Keratinocyte (primary cell): ENCODE results near the gene SNRPF. TPM values are rescaled to one million over a fixed set of nuclear protein-coding genes. Genes with fewer than 3 reads are reported as not detected.

Experiments
- DNase-seq: peaks from one replicate; pipeline ENCODE4 v3.0.0-alpha.2; 2011; ENCODE audit warnings: low read depth, missing footprints, low spot score
- FAIRE-seq: peaks from 2 replicates; lab custom pipeline; 2011; peaks lifted over from hg19 to GRCh38; lab: Jason Lieb, UNC
- H2AFZ ChIP-seq: 2 replicates; pipeline ENCODE4 v1.6.0; 2012; ENCODE audit warnings: low read length, control low read depth, inconsistent platforms; ENCODE audit not compliant: control insufficient read depth
- H3K27ac ChIP-seq: 2 replicates; pipeline ENCODE4 v1.5.1; 2011; ENCODE audit warnings: low read length; ENCODE audit not compliant: control insufficient read depth, insufficient read depth
- H3K27me3 ChIP-seq: 3 replicates; pipeline ENCODE4 v1.6.0; 2011; ENCODE audit warnings: low read length; ENCODE audit not compliant: control insufficient read depth, insufficient read depth; ENCODE audit errors: extremely low read depth
- H3K36me3 ChIP-seq, 2 experiments: 2 replicates in 1 of 2; 3 replicates in 1 of 2; pipeline ENCODE4 v1.5.1; 2011; ENCODE audit warnings: low read length in 2 of 2, mild to moderate bottlenecking in 1 of 2; ENCODE audit not compliant: control insufficient read depth in 2 of 2, insufficient read depth in 2 of 2; ENCODE audit errors: extremely low read depth in 1 of 2
- H3K4me1 ChIP-seq: 3 replicates; pipeline ENCODE4 v1.5.1; 2011; ENCODE audit warnings: low read length; ENCODE audit not compliant: control insufficient read depth, insufficient read depth; ENCODE audit errors: extremely low read depth
- H3K4me2 ChIP-seq: 3 replicates; pipeline ENCODE4 v1.6.0; 2011; ENCODE audit warnings: low read depth, low read length; ENCODE audit not compliant: control insufficient read depth, insufficient read depth; ENCODE audit errors: extremely low read depth
- H3K4me3 ChIP-seq, 3 experiments: fragments of 200-600 bp in 1 of 3; sonication (generic) in 1 of 3; 2 replicates in 2 of 3; 3 replicates in 1 of 3; pipeline ENCODE4 v1.5.1; 2011 to 2016; ENCODE audit warnings: low read length in 3 of 3, mild to moderate bottlenecking in 3 of 3, control low read depth in 2 of 3, inconsistent platforms in 1 of 3, low read depth in 1 of 3, mixed read lengths in 1 of 3, mixed run types in 1 of 3, moderate library complexity in 1 of 3; ENCODE audit not compliant: control insufficient read depth in 2 of 3, insufficient read depth in 2 of 3; ENCODE audit errors: extremely low read depth in 1 of 3
- H3K79me2 ChIP-seq: 2 replicates; pipeline ENCODE4 v1.6.0; 2012; ENCODE audit warnings: low read length; ENCODE audit not compliant: control insufficient read depth, insufficient read depth
- H3K9ac ChIP-seq: 3 replicates; pipeline ENCODE4 v1.6.0; 2011; ENCODE audit warnings: low read length; ENCODE audit not compliant: control insufficient read depth, insufficient read depth; ENCODE audit errors: extremely low read depth
- H3K9me1 ChIP-seq: 3 replicates; pipeline ENCODE4 v1.6.0; 2011; ENCODE audit warnings: low read length; ENCODE audit not compliant: control insufficient read depth, insufficient read depth; ENCODE audit errors: extremely low read depth
- H3K9me3 ChIP-seq: 2 replicates; pipeline ENCODE4 v1.5.1; 2012; ENCODE audit warnings: low read depth, low read length; ENCODE audit not compliant: control insufficient read depth
- H4K20me1 ChIP-seq: 3 replicates; pipeline ENCODE4 v1.6.0; 2011; ENCODE audit warnings: low read length; ENCODE audit not compliant: control insufficient read depth, insufficient read depth; ENCODE audit errors: extremely low read depth
- CTCF ChIP-seq, 3 experiments: IDR thresholded peaks in 1 of 3; conservative IDR thresholded peaks in 1 of 3; optimal IDR thresholded peaks in 1 of 3; 2 replicates in 2 of 3; 3 replicates in 1 of 3; pipeline versions ENCODE3 to v1.5.1; 2011; ENCODE audit warnings: low read length in 3 of 3, mild to moderate bottlenecking in 3 of 3, moderate library complexity in 2 of 3, control low read depth in 1 of 3, inconsistent platforms in 1 of 3; ENCODE audit not compliant: insufficient read depth in 2 of 3; ENCODE audit errors: extremely low read depth in 1 of 3
- EZH2 ChIP-seq: IDR thresholded peaks from one replicate; pipeline ENCODE4 v1.6.1; 2012; ENCODE audit warnings: inconsistent platforms, mild to moderate bottlenecking, low read length, moderate library complexity
- dilution Hi-C: fragments of 300-500 bp; cut with MboI; formaldehyde crosslinking; loops from one replicate; pipeline ENCODE4 v1.7.0; 2020; ENCODE audit warnings: low sequenced_read_pairs; ENCODE audit not compliant: extremely low pct_ligation_motif_present
- polyA plus RNA-seq, 5 experiments: library from polyadenylated mRNA; depleted of rRNA in 3 of 5; stranded (reverse) in 3 of 5; stranded (forward) in 1 of 5; unstranded in 1 of 5; fragments of >200 nt; gene quantifications; 1 replicate in 1 of 5; 2 replicates in 3 of 5; 3 replicates in 1 of 5; pipeline versions ENCODE4 v1.2.1 to v1.2.3, GENCODE V29; 2011 to 2012; ENCODE audit warnings: missing spikeins in 2 of 5, low read depth in 1 of 5, low replicate concordance in 1 of 5

The SNRPF gene
- polyA plus RNA-seq, 1 donor (not counting 4 experiments of a cell fraction or from before 2014, with no cell fraction given): 34.7 TPM

GRCh38 chr12:95882080-95882479 is 23.3 kb downstream of the SNRPF start:
- Histone ChIP-seq H3K4me1 (peaks cover 7% of the 10 kb centered on the region), H3K36me3 (no peaks in the 10 kb centered on the region), H4K20me1 (no peaks in the 10 kb centered on the region), H3K27ac (no peak overlapping the region), H3K4me2 (no peak overlapping the region), H3K9ac (no peak overlapping the region), H3K27me3 (no peaks in the 10 kb centered on the region), H3K9me1 (no peaks in the 10 kb centered on the region), H3K4me3 (no peak overlapping the region), H3K79me2 (no peaks in the 10 kb centered on the region), H2AFZ (no peak overlapping the region), H3K9me3 (no peaks in the 10 kb centered on the region)
- dilution Hi-C loops: no loop called here
- FAIRE-seq (no peak), DNase-seq (no peak)
- TF ChIP-seq EZH2 (no peak), CTCF (optimal IDR thresholded peaks at IDR 0.05 in 1 of 3, IDR thresholded peaks at IDR 0.05 in 1 of 3, conservative IDR thresholded peaks at IDR 0.05 in 1 of 3; ENCODE audit: extremely low read depth in 1 of 3, insufficient read depth in 2 of 3, low read length in 3 of 3) (no peak)

- DNase-seq (no peak), FAIRE-seq (no peak)
- no peaks in the 10 kb centered on the region for H3K36me3 ChIP-seq
- TF ChIP-seq CTCF (optimal IDR thresholded peaks at IDR 0.05 in 1 of 3, IDR thresholded peaks at IDR 0.05 in 1 of 3, conservative IDR thresholded peaks at IDR 0.05 in 1 of 3; ENCODE audit: extremely low read depth in 1 of 3, insufficient read depth in 2 of 3, low read length in 3 of 3) (no peak), EZH2 (no peak)
- H3K9me1 ChIP-seq: no peaks in the 10 kb centered on the region
- H3K79me2 ChIP-seq: no peaks in the 10 kb centered on the region
- no peaks in the 10 kb centered on the region for H3K27me3 ChIP-seq
- H3K4me2 ChIP-seq: no peak overlapping the region
- dilution Hi-C loops: no loop called here
- no peaks in the 10 kb centered on the region for H3K9me3 ChIP-seq
- peaks cover 1% of the 10 kb centered on the region for H3K4me1 ChIP-seq
- H2AFZ ChIP-seq: no peak overlapping the region
- no peak overlapping the region for H3K4me3 ChIP-seq
- no peak overlapping the region for H3K9ac ChIP-seq
- no peak overlapping the region for H3K27ac ChIP-seq
- no peaks in the 10 kb centered on the region for H4K20me1 ChIP-seq
Observed at GRCh38 chr12:95882873-95883272, 24.1 kb downstream of the SNRPF start.
